NCI-H524 (cell line): ENCODE results near the gene FKBP2.

Source experiments
- DNase-seq, 2 experiments: peaks; one replicate each; lab custom pipeline; 2025; lab: John Stamatoyannopoulos, UW

The FKBP2 gene

DNA sequence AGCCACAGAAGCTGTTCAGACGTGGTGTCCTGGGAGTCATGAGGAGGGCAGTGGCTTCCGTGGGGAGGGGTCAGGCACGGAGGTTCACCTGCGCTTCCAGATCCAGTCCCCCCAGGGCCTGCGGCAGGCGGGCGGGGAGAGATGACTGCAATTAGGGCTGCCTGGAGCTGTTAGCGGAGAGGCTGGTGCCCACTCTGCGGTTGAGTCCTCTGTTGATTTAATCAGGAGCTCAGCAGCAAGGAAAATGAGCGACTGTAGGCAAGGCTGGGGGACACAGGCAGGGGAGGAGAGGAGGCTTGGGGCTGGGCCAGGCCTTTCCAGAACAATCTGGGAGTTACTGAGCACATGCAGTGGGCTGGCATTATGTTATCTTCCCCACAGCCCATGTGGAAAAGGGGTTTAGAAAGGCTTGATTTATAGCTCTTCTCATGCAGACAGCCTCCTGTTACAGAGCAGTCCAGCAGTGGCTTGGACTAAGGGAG is 23.5 kb downstream of the FKBP2 start:
- DNase-seq = no peak

DNA sequence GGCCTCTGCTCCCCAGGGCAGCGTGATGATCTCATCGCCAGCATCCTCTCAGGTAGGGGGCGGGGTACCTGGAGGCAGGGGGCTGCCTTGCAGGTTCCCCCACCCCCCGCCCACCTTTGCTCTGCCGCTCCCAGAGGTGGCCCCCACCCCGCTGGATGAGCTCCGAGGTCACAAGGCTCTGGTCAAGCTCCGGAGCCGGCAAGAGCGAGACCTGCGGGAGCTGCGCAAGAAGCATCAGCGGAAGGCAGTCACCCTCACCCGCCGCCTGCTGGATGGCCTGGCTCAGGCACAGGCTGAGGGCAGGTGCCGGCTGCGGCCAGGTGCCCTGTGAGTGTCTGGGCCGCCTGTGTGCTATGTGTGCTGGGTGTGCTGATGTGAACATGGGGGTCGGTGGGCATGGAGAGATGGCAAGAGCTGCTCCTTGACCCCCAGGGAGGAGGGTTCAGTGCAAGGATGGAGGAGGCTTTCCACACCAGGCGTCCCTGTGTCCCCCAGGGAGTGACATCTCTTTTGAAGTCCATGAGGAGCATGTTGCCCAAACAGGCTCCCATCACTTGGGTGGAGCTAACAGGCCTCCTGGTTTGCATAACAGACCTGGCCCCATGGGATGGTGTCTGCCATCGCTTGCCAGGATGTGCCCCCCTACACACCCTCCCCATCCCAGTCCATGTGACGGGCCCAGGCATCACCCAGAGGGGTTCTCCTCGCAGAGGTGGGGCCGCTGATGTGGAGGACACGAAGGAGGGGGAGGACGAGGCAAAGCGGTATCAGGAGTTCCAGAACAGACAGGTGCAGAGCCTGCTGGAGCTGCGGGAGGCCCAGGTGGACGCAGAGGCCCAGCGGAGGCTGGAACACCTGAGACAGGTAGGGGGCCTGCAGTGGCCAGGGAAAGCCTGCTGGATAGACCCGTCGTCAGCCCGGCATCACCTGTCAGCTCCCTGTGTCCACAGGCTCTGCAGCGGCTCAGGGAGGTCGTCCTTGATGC is 24.6 kb downstream of the FKBP2 start:
- DNase-seq = no peak

DNA sequence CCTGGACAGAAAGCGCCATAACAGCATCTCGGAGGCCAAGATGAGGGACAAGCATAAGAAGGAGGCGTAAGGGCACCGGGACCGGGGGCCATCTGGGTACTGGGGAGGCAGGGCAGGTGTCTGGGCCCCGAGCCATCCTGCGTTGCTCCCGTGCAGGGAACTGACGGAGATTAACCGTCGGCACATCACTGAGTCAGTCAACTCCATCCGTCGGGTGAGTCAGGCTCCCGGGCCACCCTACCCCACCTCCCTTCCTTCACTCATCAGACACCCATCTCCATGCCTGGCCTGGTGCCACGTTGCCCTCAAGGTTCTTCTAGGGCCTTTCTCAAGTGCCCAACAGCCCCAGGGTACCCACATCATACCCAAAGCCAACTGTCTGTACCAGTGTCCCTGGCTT is 25.4 kb downstream of the FKBP2 start:
- DNase-seq = no peak

DNA sequence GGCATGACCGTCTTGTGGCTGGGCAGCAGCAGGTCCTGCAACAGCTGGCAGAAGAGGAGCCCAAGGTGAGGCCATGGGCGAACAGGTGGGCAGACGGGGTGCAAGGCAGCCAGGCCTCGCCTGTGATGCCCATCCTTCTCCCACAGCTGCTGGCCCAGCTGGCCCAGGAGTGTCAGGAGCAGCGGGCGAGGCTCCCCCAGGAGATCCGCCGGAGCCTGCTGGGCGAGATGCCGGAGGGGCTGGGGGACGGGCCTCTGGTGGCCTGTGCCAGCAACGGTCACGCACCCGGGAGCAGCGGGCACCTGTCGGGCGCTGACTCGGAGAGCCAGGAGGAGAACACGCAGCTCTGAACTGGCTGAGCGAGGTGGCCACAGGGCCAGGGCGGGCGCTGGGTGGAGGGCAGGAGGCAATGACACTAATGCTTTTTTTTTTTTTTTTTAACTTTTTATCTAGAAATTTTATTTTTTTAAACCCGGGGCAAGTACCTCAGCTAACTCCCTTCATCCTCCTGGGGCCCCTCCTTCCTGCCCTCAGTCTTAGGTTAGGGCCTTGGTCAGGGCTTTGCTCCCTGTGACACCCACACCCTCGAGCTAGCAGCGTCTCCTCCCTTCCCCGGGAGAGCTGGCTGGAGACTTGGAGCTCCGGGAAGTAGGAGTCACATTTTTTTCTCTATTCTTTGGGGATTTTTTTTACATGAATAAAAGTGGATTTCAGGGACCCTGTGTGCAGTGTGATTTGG is 26.5 kb downstream of the FKBP2 start:
- no peak for DNase-seq

GRCh38 chr11:64268025-64268892 is 27.4 kb downstream of the FKBP2 start:
- peak; percentile 17 to 59 for DNase-seq

DNA sequence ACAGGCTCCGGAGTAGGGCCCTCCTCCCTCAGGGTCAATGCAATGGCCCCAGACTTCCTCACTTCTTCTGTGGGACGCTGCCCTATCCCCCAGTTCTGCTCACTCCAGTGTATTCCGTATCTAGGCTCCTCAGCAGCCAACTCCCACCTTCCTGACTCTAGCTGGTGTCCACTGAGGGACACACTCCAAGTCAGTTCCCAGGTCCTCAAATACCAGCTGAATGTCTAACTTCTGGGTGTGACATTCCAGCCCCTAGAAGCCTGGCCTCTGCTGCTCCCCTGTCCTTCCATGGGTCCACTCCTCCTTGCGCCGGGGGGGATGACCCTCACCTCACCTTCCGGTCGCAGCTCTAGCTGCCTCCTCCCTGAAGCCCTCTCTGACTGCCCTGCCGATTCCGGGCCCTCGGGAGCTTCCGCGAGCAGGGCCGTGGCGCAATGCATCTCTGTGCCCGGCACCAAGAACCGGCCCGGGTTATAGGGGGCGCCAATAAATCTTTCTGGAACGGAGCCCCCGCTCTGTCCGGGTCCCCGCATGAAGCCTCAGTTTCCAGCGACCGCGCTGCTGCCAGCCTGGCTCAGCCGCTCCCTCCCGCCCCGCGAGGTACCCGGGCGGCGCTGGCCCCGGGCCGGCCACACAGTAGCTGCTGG is 28.1 kb downstream of the FKBP2 start:
- DNase-seq = no peak

DNA sequence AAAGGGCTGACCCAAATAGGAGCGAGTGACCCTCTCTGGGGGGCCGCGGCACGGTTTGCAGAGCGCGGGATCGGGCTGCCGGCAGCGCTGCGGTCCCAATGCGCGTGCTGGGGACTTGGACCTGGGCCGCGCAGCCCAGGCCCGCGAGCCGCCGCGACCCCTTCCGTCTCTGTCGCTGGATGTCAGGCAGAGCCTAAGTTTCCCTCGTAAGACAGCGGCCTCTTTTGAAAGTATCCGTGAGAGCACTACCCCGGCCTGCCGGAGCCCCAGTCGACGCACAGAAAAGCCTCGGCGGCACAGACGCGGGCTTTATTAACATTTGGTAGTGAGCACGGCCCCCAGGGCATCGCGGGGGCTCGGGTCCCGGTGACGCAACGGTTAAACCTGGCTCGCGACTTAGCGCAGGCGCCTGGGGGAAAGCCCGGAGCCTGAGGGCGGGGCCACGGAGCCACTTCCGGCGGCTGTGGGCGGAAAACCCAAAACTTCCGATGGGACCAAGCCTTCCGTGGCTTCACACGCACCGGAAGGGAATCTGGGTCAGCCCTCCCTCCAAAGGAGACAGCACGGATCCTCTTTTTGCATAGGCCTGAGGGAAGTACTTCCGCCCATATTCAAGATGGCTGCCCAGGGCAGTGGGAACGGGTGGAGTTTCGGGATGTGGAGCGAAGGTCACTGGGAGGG is 28.8 kb downstream of the FKBP2 start:
- peak; percentile 99 for DNase-seq

GRCh38 chr11:64275031-64275800 is 34.3 kb downstream of the FKBP2 start:
- no peak for DNase-seq

GRCh38 chr11:64275841-64276240 is 34.9 kb downstream of the FKBP2 start:
- no peak for DNase-seq

DNA sequence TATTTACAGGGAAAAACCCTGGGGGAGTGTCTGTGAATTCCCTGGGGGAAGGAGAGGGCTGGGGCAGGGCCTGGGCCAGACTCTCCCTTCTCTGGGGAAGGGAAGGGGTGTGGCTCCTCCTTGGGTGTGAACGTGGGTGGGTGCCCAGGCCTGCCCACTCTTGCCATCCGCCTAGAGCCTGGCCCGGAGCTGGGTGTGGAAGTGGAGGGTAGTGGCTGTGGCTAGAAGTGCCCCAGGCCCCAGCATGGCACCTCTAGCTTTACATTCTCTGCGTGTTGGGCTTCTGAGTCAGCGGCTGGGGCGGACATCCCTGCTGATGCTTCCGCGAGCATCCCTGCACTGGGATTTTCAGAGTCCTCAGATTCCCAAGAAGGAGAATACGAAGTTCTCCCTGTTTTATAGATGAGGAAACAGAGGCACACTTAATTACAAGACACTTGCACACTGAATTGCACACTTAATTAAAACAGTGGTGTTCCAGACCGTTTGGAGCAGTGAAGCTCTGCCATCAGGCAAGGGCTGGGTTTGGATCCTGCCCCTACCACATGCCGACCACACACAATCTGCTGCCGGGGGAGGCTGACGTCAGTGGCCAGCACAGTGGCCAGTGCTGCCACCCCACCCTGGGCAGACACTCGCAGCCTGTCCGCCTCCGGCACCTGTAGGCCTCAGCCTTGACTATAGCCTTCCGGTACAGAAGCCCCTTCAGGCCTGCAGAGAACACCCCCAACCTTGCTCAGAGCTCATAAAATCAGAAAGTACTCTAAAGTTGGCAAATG is 35.9 kb downstream of the FKBP2 start:
- DNase-seq = no peak

- no peak for DNase-seq
Observed at GRCh38 chr11:64278576-64279190, 37.8 kb downstream of the FKBP2 start.

- DNase-seq = no peak
Observed at GRCh38 chr11:64281957-64282770, 41.3 kb downstream of the FKBP2 start.

GRCh38 chr11:64283092-64283491 is 42.2 kb downstream of the FKBP2 start:
- DNase-seq = no peak

DNA sequence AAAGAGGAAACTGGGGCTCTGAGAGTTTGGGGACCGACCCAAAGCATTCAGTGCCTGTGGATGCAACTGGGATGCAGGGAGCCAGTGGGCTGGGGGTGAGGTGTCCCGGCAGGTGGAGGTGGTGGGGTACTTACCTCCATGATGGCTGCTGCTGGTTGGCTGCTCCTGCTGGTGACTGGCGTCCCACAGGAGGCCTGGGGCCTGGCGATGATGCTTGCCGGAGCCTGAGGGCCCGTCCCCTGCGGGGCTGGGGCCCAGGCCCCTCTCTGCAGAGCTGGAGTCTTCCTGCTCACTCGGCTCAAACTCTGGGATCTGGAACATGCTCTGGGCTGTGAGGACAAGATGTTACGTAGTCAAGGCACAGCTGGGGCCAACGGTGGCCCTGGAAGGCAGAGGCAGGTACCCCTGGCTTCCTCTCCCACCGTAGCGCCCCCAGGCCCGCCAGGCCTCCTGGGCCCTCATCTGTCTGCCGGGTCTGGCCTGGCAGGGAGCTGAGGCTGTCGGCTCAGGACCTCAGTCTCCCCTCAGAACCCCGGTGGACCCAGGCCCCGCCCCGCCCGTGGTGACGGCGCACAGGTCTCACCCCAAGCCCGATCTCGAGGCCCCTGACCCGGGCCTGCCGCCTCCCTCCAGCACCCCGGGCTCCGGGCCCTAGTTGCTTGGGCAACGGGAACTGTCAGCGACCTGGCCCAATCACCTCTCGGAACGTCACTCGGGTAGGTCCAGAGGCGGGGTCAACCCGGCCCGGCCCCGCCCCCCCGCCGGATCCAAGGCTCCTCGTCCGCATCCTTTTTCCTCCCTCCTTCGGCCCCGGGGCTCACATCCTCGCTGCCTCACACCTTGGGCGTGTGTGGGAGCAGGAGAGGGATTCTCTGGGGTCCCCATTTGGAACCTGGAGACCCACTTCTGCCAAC is 43.4 kb downstream of the FKBP2 start, which contains the start of gene BAD:
BAD (minus strand) TSS at position 618 of the 914 bp plus-strand sequence; CDS start at position 321, 297 bp downstream.
- DNase-seq = peak; percentile 79 to 87

DNA sequence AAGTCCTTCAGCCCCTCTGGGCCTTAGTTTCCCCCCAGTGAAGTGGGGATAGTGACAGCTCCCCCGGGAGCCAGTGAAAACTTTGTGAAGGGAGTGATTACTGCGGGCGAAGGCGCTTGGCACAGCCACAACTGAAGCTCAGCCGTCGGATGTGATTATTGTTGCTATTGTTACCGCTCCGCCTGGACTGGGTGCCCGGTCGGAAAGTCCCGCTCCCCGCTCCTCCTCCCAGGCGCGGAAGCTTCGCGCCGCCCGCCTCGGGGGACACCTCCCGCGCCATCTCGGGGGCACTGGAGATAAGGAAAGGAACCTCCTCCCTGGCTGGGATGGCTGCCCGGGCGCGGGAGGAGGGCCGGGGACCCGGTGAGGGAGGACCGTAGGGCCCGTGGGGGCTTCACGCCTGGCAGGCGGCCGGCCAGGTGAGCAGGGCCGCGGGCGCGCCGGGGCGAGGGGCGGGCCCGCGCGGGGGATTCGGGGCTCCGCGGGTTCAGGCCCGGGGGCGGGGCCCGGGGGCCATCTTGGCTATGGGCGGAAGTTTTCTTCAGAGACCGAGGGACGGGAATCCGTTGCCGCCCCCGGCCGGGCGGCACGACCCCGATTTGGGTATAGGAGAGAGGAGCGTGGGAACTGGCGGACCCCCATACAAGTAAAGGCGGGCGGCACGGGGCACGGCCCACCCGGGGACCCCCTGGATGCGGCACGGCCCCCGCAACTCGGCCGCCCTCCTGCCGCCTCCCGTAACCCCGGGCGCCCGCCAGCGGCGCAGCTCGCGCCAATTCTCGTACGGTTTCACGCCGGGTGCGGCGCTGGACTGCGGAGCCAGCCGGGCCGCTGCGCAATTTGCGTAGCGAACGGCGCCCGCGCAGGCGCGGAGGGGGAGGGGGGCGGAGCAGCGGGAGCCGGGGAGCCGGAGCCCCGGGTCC is 44.3 kb downstream of the FKBP2 start, which contains the start of gene GPR137:
GPR137 (plus strand) TSS at position 887 of the 923 bp plus-strand sequence. CDS start 677 bp downstream, outside the sequence.
- DNase-seq = peak; percentile 48 to 74
